GM21367 (cell line): ENCODE results near the gene OR2T29.
"Not testable (repeated sequence)": the region's sequence is repeated elsewhere in the genome, so short reads cannot be mapped to it uniquely, and the experiment has no call there.

ENCODE experiments used
- ATAC-seq: cut with Tn5 transposase; IDR thresholded peaks from one replicate; pipeline ENCODE4 v1.9.1; 2021; ENCODE audit not compliant: unreplicated experiment

Gene OR2T29

GRCh38 chr1:248521856-248522255, 40.7 kb downstream of the OR2T29 start:
- ATAC-seq, result no peak

- not testable (repeated sequence) for ATAC-seq
These were observed 52.4 kb downstream of the OR2T29 start for GRCh38 chr1:248510217-248510616.

GRCh38 chr1:248507773-248508172, 54.8 kb downstream of the OR2T29 start, which contains the start of gene OR2G6:
OR2G6 (plus strand) TSS chr1:248508073; CDS start chr1:248521647, 13,574 bp downstream.
- not testable (repeated sequence) for ATAC-seq
